Cardiac fibroblast (primary cell): ENCODE measurements around the gene ZNF845.
A peak's percentile ranks its signal among the peaks of the same experiment; 100 is the strongest.
"Not testable (repeated sequence)": the region's sequence is repeated elsewhere in the genome, so short reads cannot be mapped to it uniquely, and the experiment has no call there.

Experiments used
- DNase-seq, 2 donors: peaks; one replicate each; pipeline versions ENCODE4 v3.0.0 to v3.0.0-alpha.2; 2010; ENCODE audit warnings: low read depth in 2 of 2
- H3K4me3 ChIP-seq, 2 donors: replicated peaks in 1 of 2; 1 replicate in 1 of 2; 2 replicates in 1 of 2; pipeline ENCODE4 v1.5.1; 2011; ENCODE audit warnings: low read depth in 2 of 2, low read length in 2 of 2, mild to moderate bottlenecking in 2 of 2, moderate library complexity in 1 of 2
- CTCF ChIP-seq: IDR thresholded peaks from one replicate; pipeline ENCODE4 v1.5.1; 2011; ENCODE audit warnings: low read depth, mild to moderate bottlenecking, low read length, inconsistent platforms

ZNF845 gene

GRCh38 chr19:53396525-53396868, 62.9 kb downstream of the ZNF845 start:
- no peak for DNase-seq
- no peak for TF ChIP-seq CTCF
- peak overlapping the region in 1 of 2 donors; percentile 66 for H3K4me3 ChIP-seq

GRCh38 chr19:53397918-53398317, 64.4 kb downstream of the ZNF845 start:
- not testable (repeated sequence) for DNase-seq, H3K4me3 ChIP-seq
